ENCODE measurements around the gene SKP2.

SKP2 gene

DNA sequence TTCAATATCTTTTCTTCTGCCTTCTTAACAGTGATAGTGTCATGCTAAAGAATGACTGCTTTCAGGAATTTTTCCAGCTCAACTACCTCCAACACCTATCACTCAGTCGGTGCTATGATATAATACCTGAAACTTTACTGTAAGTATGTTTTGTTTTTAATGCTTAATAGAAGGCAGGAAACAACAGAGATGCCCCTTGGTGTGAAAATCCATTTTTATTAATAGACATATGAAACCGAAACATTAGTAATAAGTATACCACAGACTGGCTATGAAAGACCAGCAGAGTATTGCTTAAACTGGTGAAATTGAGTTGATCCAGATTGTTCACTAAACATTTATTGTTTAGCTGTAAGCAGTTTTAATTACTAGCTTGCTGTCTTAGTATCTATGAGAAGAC lies 25.2 kb downstream of the SKP2 start:
- TF ChIP-seq TAF1 (IDR thresholded peaks at IDR 0.05; ENCODE audit: low read depth) (no peak), YY1 (IDR thresholded peaks at IDR 0.05; ENCODE audit: low read depth) (no peak), RAD21 (IDR thresholded peaks at IDR 0.05; ENCODE audit: low read depth) (no peak), CREB1 (IDR thresholded peaks at IDR 0.05; ENCODE audit: low read depth) (no peak), CEBPB (IDR thresholded peaks at IDR 0.05) (no peak), TEAD4 (IDR thresholded peaks at IDR 0.05) (no peak), EP300 (IDR thresholded peaks at IDR 0.05; ENCODE audit: borderline replicate concordance) (no peak), EGR1 (IDR thresholded peaks at IDR 0.05) (no peak), FOXM1 (IDR thresholded peaks at IDR 0.05; ENCODE audit: borderline replicate concordance, low read depth) (no peak), NFIC (IDR thresholded peaks at IDR 0.05) (no peak)
- TF ChIP-seq, protein P1, sequence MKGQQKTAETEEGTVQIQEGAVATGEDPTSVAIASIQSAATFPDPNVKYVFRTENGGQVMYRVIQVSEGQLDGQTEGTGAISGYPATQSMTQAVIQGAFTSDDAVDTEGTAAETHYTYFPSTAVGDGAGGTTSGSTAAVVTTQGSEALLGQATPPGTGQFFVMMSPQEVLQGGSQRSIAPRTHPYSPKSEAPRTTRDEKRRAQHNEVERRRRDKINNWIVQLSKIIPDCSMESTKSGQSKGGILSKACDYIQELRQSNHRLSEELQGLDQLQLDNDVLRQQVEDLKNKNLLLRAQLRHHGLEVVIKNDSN (IDR thresholded peaks at IDR 0.05), result no peak
- TF ChIP-seq, protein P2, sequence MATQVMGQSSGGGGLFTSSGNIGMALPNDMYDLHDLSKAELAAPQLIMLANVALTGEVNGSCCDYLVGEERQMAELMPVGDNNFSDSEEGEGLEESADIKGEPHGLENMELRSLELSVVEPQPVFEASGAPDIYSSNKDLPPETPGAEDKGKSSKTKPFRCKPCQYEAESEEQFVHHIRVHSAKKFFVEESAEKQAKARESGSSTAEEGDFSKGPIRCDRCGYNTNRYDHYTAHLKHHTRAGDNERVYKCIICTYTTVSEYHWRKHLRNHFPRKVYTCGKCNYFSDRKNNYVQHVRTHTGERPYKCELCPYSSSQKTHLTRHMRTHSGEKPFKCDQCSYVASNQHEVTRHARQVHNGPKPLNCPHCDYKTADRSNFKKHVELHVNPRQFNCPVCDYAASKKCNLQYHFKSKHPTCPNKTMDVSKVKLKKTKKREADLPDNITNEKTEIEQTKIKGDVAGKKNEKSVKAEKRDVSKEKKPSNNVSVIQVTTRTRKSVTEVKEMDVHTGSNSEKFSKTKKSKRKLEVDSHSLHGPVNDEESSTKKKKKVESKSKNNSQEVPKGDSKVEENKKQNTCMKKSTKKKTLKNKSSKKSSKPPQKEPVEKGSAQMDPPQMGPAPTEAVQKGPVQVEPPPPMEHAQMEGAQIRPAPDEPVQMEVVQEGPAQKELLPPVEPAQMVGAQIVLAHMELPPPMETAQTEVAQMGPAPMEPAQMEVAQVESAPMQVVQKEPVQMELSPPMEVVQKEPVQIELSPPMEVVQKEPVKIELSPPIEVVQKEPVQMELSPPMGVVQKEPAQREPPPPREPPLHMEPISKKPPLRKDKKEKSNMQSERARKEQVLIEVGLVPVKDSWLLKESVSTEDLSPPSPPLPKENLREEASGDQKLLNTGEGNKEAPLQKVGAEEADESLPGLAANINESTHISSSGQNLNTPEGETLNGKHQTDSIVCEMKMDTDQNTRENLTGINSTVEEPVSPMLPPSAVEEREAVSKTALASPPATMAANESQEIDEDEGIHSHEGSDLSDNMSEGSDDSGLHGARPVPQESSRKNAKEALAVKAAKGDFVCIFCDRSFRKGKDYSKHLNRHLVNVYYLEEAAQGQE (IDR thresholded peaks at IDR 0.05; ENCODE audit: low read depth), result no peak
- TF ChIP-seq, protein P3, sequence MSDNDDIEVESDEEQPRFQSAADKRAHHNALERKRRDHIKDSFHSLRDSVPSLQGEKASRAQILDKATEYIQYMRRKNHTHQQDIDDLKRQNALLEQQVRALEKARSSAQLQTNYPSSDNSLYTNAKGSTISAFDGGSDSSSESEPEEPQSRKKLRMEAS (IDR thresholded peaks at IDR 0.05), result no peak

DNA sequence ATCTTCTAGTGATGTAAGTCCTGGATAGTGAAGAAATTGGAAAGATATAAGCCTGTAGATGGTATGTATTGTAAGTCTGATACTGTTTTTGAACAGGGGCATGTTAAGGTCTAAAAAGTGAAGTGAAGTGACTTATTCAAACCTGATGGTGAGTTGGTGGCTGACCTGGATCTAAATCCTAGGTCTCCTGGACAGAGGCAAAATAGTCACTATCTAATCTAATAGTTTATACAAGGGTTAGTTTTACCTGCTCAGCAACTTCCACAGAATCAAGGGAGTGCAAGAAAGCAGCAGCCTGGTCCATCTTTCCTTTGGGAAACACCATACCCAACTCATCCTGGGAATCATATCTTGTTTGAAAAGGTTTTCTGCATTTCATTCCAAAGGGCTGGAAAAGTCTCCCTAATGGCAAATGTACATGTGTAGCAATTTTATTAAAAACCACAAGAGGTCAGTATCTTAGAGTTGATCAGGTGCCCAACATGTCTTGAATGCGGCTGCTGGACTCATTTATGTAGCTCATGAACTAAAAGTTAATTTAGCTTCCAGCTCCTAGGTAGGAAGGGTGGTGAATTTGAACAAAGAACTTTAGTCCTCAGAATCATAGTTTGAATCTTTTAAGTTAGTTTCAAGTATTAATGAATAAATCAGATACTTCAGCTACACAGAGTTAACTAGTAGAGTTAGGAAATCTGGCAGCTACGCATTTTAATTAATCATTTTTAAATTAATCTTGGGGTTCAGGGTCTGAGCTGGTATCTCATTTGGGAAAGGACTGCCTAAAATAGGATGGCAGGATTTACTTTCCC lies 26.0 kb downstream of the SKP2 start:
- TF ChIP-seq TAF1 (IDR thresholded peaks at IDR 0.05; ENCODE audit: low read depth), result no peak
- TF ChIP-seq, protein P1 (IDR thresholded peaks at IDR 0.05), result no peak
- no peak for TF ChIP-seq EGR1 (IDR thresholded peaks at IDR 0.05)
- TF ChIP-seq ZBTB7A (IDR thresholded peaks at IDR 0.05; ENCODE audit: low read depth), result no peak
- TF ChIP-seq RAD21 (IDR thresholded peaks at IDR 0.05; ENCODE audit: low read depth), result peak; percentile 33

DNA sequence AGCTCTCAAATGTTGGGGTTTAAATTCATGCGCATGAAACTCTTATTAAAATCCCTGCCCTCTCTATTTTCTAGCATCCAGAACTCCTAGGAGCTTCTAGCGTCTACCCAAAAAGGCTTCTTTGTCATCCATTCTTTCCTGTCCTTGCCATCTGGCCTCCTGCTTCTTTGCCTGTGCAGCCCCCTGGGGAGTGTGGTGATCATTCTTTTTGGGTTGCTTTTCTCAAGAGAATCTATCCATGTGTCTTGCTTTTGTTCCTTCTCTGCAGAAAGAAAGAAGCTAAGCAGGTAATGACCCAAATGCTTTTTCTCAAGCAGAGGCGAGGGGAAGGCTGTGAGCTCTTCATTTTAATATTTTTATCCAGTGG lies 26.6 kb downstream of the SKP2 start:
- TF ChIP-seq EGR1 (IDR thresholded peaks at IDR 0.05) (no peak), YY1 (IDR thresholded peaks at IDR 0.05; ENCODE audit: low read depth) (no peak), TCF12 (IDR thresholded peaks at IDR 0.05; ENCODE audit: low read depth) (no peak), NFIC (IDR thresholded peaks at IDR 0.05) (no peak), FOXM1 (IDR thresholded peaks at IDR 0.05; ENCODE audit: borderline replicate concordance, low read depth) (no peak), EP300 (IDR thresholded peaks at IDR 0.05; ENCODE audit: borderline replicate concordance) (no peak), TAF1 (IDR thresholded peaks at IDR 0.05; ENCODE audit: low read depth) (no peak), CREB1 (IDR thresholded peaks at IDR 0.05; ENCODE audit: low read depth) (no peak), RAD21 (IDR thresholded peaks at IDR 0.05; ENCODE audit: low read depth) (no peak), CEBPB (IDR thresholded peaks at IDR 0.05) (no peak), ZBTB7A (IDR thresholded peaks at IDR 0.05; ENCODE audit: low read depth) (no peak), TEAD4 (IDR thresholded peaks at IDR 0.05) (no peak)
- TF ChIP-seq, protein P2 (IDR thresholded peaks at IDR 0.05; ENCODE audit: low read depth), result no peak
- TF ChIP-seq, protein P1 (IDR thresholded peaks at IDR 0.05), result no peak
- TF ChIP-seq, protein P3 (IDR thresholded peaks at IDR 0.05), result no peak

GRCh38 chr5:36179950-36180349 lies 28.0 kb downstream of the SKP2 start:
- TF ChIP-seq CEBPB (IDR thresholded peaks at IDR 0.05), result no peak
- TF ChIP-seq, protein P1 (IDR thresholded peaks at IDR 0.05), result no peak
- TF ChIP-seq, protein P2 (IDR thresholded peaks at IDR 0.05; ENCODE audit: low read depth), result no peak
- TF ChIP-seq TCF12 (IDR thresholded peaks at IDR 0.05; ENCODE audit: low read depth), result no peak
- TF ChIP-seq EP300 (IDR thresholded peaks at IDR 0.05; ENCODE audit: borderline replicate concordance), result no peak
- TF ChIP-seq TAF1 (IDR thresholded peaks at IDR 0.05; ENCODE audit: low read depth), result no peak
- TF ChIP-seq TEAD4 (IDR thresholded peaks at IDR 0.05), result no peak
